ENCODE measurements around the gene NUP35.

Gene NUP35

DNA sequence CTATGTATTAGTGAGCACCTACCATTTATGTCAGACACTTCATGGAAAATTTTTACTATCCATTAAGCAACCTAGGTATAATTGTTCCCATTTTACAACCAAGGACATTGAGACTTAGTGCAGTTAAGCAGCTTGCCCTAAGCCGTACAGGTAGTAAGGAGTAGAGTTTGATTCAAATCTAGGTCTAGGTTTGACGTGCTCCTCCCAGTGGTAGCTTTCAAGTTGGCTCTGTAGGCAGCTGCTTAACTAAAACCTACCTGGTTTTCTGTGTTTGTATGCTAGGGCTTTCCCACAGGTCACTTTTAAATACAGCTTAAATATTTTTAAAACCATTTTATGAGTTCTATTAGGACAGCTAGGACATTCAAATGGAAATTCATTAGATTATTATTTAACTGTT is 69.7 kb downstream of the NUP35 start:
- no peak for TF ChIP-seq SIN3A (IDR thresholded peaks at IDR 0.05; ENCODE audit: borderline replicate concordance, insufficient read depth, low read length)
- TF ChIP-seq, protein P1, sequence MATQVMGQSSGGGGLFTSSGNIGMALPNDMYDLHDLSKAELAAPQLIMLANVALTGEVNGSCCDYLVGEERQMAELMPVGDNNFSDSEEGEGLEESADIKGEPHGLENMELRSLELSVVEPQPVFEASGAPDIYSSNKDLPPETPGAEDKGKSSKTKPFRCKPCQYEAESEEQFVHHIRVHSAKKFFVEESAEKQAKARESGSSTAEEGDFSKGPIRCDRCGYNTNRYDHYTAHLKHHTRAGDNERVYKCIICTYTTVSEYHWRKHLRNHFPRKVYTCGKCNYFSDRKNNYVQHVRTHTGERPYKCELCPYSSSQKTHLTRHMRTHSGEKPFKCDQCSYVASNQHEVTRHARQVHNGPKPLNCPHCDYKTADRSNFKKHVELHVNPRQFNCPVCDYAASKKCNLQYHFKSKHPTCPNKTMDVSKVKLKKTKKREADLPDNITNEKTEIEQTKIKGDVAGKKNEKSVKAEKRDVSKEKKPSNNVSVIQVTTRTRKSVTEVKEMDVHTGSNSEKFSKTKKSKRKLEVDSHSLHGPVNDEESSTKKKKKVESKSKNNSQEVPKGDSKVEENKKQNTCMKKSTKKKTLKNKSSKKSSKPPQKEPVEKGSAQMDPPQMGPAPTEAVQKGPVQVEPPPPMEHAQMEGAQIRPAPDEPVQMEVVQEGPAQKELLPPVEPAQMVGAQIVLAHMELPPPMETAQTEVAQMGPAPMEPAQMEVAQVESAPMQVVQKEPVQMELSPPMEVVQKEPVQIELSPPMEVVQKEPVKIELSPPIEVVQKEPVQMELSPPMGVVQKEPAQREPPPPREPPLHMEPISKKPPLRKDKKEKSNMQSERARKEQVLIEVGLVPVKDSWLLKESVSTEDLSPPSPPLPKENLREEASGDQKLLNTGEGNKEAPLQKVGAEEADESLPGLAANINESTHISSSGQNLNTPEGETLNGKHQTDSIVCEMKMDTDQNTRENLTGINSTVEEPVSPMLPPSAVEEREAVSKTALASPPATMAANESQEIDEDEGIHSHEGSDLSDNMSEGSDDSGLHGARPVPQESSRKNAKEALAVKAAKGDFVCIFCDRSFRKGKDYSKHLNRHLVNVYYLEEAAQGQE (IDR thresholded peaks at IDR 0.05; ENCODE audit: insufficient read depth in 1 of 2, low read depth in 2 of 2, low read length in 2 of 2), result no peak
- TF ChIP-seq TAF1 (IDR thresholded peaks at IDR 0.05; ENCODE audit: borderline replicate concordance, insufficient read depth, low read length), result no peak
- TF ChIP-seq FOXP2 (optimal IDR thresholded peaks at IDR 0.05; ENCODE audit: borderline replicate concordance, extremely low read depth, extremely low read length, insufficient read depth), result no peak

DNA sequence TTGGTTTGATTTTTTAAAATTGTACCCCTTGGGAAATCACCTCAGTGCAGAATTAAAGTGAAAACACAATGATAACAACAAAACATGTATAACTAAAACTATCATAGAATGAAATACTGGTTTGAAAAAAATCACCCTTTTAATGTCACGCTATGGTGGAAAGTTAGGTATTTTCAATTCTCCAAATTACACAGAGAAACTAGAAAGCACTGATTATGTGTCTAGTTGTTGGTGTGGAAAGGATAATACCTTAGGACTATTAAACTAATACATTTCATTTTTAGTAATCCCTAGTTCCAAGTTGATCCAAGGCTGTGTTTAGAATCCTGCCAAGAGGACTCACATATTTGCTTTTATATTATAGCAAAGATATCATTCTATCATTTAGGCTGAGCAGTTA is 71.2 kb downstream of the NUP35 start:
- TF ChIP-seq, protein P1 (IDR thresholded peaks at IDR 0.05; ENCODE audit: insufficient read depth in 1 of 2, low read depth in 2 of 2, low read length in 2 of 2), result no peak

DNA sequence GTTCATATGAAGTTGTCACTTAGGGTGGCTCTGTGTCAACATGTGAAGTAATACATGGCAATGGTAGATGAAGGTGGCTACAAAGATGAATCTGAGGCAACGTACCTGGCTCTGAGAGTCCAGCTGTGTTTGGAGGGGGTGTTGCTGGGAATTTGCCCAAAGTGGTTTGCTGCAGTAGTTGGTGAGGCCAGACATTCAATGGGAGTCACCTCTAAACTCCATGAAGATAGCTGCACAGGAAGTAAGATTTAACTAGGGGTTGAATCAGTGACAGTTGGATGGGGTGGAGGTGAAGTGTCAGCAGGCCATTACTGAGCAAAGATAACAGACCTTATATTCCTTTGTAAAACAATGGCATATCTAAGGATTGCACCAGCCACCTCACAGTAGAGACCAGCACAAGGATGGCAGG is 71.8 kb downstream of the NUP35 start:
- no peak for TF ChIP-seq POLR2AphosphoS5 (IDR thresholded peaks at IDR 0.05; ENCODE audit: low read depth, low read length)
- no peak for TF ChIP-seq TAF1 (IDR thresholded peaks at IDR 0.05; ENCODE audit: borderline replicate concordance, insufficient read depth, low read length)
- TF ChIP-seq FOXP2 (optimal IDR thresholded peaks at IDR 0.05; ENCODE audit: borderline replicate concordance, extremely low read depth, extremely low read length, insufficient read depth), result no peak
- TF ChIP-seq, protein P1 (IDR thresholded peaks at IDR 0.05; ENCODE audit: insufficient read depth in 1 of 2, low read depth in 2 of 2, low read length in 2 of 2), result no peak
- TF ChIP-seq SIN3A (IDR thresholded peaks at IDR 0.05; ENCODE audit: borderline replicate concordance, insufficient read depth, low read length), result no peak

DNA sequence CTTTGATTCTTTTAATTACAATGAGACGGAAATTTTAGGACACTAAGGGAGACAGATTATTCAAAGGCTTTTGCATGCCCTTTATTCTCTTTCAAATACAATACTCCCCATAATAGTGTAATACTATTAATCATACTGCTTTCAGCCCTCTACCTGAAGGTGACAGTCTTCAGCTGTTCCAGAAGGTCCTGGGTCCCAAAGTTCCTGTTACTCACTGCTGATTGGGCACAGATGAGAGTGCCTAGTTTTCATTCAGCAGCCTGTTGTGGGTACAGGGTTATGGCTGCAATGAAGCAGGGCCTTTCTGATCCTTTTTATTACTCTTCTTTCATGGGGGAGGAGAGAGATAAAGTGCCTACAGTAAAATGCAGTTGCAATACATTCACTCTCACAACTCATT is 80.2 kb downstream of the NUP35 start:
- TF ChIP-seq TAF1 (IDR thresholded peaks at IDR 0.05; ENCODE audit: borderline replicate concordance, insufficient read depth, low read length) (no peak), FOXP2 (optimal IDR thresholded peaks at IDR 0.05; ENCODE audit: borderline replicate concordance, extremely low read depth, extremely low read length, insufficient read depth) (no peak)

DNA sequence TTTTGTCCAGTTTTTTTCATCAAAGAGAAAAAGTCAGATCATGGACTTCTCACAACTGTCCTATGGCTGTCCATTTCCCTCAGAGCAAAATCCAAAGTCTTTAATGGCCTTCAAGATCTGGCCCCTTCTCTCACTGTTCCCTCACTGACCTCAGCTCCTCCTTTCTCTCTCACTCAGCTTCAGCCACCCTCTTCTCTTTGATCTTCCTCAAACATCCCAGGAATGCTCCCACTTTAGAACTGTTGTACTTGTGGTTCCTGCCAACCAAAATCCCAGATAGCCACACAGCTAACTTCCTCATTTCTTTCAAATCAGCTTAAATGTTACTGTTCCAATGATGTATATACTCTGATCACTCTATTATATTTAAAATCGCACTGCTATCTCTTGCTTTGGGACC is 82.9 kb downstream of the NUP35 start:
- no peak for TF ChIP-seq TAF1 (IDR thresholded peaks at IDR 0.05; ENCODE audit: borderline replicate concordance, insufficient read depth, low read length)
- TF ChIP-seq POLR2AphosphoS5 (IDR thresholded peaks at IDR 0.05; ENCODE audit: low read depth, low read length), result no peak
- TF ChIP-seq SIN3A (IDR thresholded peaks at IDR 0.05; ENCODE audit: borderline replicate concordance, insufficient read depth, low read length), result no peak
- no peak for TF ChIP-seq FOXP2 (optimal IDR thresholded peaks at IDR 0.05; ENCODE audit: borderline replicate concordance, extremely low read depth, extremely low read length, insufficient read depth)
- TF ChIP-seq, protein P1 (IDR thresholded peaks at IDR 0.05; ENCODE audit: insufficient read depth in 1 of 2, low read depth in 2 of 2, low read length in 2 of 2), result no peak
